IMR-90 (cell line): ENCODE data around the gene PARVB. TPM values are rescaled to one million over a fixed set of nuclear protein-coding genes. Genes with fewer than 3 reads are reported as not detected.

Source experiments
- ATAC-seq: fragments of 200-7000 bp; cut with Tn5 transposase; 2 replicates; pipeline ENCODE4 v1.9.1; 2020; ENCODE audit warnings: low read depth, mild to moderate bottlenecking, moderate library complexity
- BruUV-seq: library from RNA; stranded (reverse); fragments of 400-500 nt; replicated peaks from 2 replicates; lab custom pipeline; 2021; lab: Mats Ljungman, UMichigan
- CTCF ChIA-PET: fragments of 300-600 bp; formaldehyde crosslinking; extraction: SDS; loops from one replicate; lab custom pipeline; 2021; ENCODE audit warnings: antibody characterized with exemption; lab: Yijun Ruan, JAX
- POLR2A ChIA-PET: fragments of 300-600 bp; sonication (Branson Sonifier 250); formaldehyde crosslinking; loops from one replicate; lab custom pipeline; 2022; ENCODE audit warnings: antibody characterized with exemption; ENCODE audit not compliant: unreplicated experiment; lab: Charles Lee
- DNase-seq: peaks from one replicate; pipeline ENCODE4 v3.0.0; 2013
- H2AFZ ChIP-seq: replicated peaks from 2 replicates; pipeline ENCODE3; 2013; ENCODE audit warnings: low read length, mild to moderate bottlenecking; ENCODE audit not compliant: poor library complexity
- H2AK5ac ChIP-seq: 2 replicates; pipeline ENCODE4 v1.6.1; 2013; ENCODE audit warnings: low read depth, low read length, inconsistent platforms
- H2AK9ac ChIP-seq: replicated peaks from 2 replicates; pipeline ENCODE3; 2013; ENCODE audit warnings: mild to moderate bottlenecking, low read depth, low read length, moderate library complexity; ENCODE audit not compliant: poor library complexity
- H2BK120ac ChIP-seq: 2 replicates; pipeline ENCODE4 v1.6.1; 2013; ENCODE audit warnings: low read depth, low read length, inconsistent platforms
- H2BK15ac ChIP-seq: 3 replicates; pipeline ENCODE4 v1.6.1; 2013; ENCODE audit warnings: low read depth, low read length, inconsistent platforms
- H2BK20ac ChIP-seq: 2 replicates; pipeline ENCODE4 v1.6.1; 2013; ENCODE audit warnings: low read depth, mild to moderate bottlenecking, inconsistent platforms, low read length, moderate library complexity
- H2BK5ac ChIP-seq: 2 replicates; pipeline ENCODE4 v1.6.1; 2013; ENCODE audit warnings: mild to moderate bottlenecking, low read depth, low read length, inconsistent platforms; ENCODE audit not compliant: poor library complexity, severe bottlenecking
- H3K14ac ChIP-seq: replicated peaks from 2 replicates; pipeline ENCODE4 v1.6.1; 2013; ENCODE audit warnings: low read depth, low read length, inconsistent platforms
- H3K18ac ChIP-seq: 2 replicates; pipeline ENCODE4 v1.6.1; 2013; ENCODE audit warnings: low read depth, low read length, control low read depth
- H3K23ac ChIP-seq: 2 replicates; pipeline ENCODE4 v1.6.1; 2013; ENCODE audit warnings: low read depth, low read length, inconsistent platforms
- H3K27ac ChIP-seq: 2 replicates; pipeline ENCODE4 v1.5.1; 2013; ENCODE audit warnings: mild to moderate bottlenecking, control low read depth, low read length; ENCODE audit not compliant: insufficient read depth
- H3K27me3 ChIP-seq: 2 replicates; pipeline ENCODE4 v1.6.1; 2013; ENCODE audit warnings: low read length; ENCODE audit not compliant: control insufficient read depth, insufficient read depth
- H3K36me3 ChIP-seq: 2 replicates; pipeline ENCODE4 v1.6.1; 2013; ENCODE audit warnings: low read length, mixed read lengths; ENCODE audit not compliant: control insufficient read depth, insufficient read depth
- H3K4ac ChIP-seq: 2 replicates; pipeline ENCODE4 v1.6.1; 2013; ENCODE audit warnings: low read depth, low read length, inconsistent platforms
- H3K4me1 ChIP-seq: 2 replicates; pipeline ENCODE4 v1.6.1; 2013; ENCODE audit warnings: low read length, mixed read lengths; ENCODE audit not compliant: control insufficient read depth, insufficient read depth
- H3K4me2 ChIP-seq: 2 replicates; pipeline ENCODE4 v1.6.1; 2013; ENCODE audit warnings: low read depth, mild to moderate bottlenecking, control low read depth, low read length, moderate library complexity
- H3K4me3 ChIP-seq: 2 replicates; pipeline ENCODE4 v1.5.1; 2013; ENCODE audit warnings: low read depth, mild to moderate bottlenecking, control low read depth, low read length, moderate library complexity; ENCODE audit not compliant: insufficient read depth
- H3K56ac ChIP-seq: 2 replicates; pipeline ENCODE4 v1.6.1; 2013; ENCODE audit warnings: low read length, inconsistent platforms; ENCODE audit not compliant: insufficient read depth; ENCODE audit errors: extremely low read depth
- H3K79me1 ChIP-seq, 2 experiments: 2 replicates each; pipeline ENCODE4 v1.6.1; 2013; ENCODE audit warnings: low read length in 2 of 2, inconsistent platforms in 1 of 2, low read depth in 1 of 2
- H3K9ac ChIP-seq: 2 replicates; pipeline ENCODE4 v1.6.1; 2013; ENCODE audit warnings: low read depth, low read length, control low read depth
- H3K9me1 ChIP-seq: 2 replicates; pipeline ENCODE4 v1.6.1; 2013; ENCODE audit warnings: low read length, inconsistent platforms; ENCODE audit not compliant: insufficient read depth
- H3K9me3 ChIP-seq: 2 replicates; pipeline ENCODE4 v1.6.1; 2013; ENCODE audit warnings: low read length; ENCODE audit not compliant: control insufficient read depth, insufficient read depth
- H4K20me1 ChIP-seq: 2 replicates; pipeline ENCODE4 v1.6.1; 2013; ENCODE audit warnings: low read length, inconsistent platforms; ENCODE audit not compliant: insufficient read depth
- H4K5ac ChIP-seq: 2 replicates; pipeline ENCODE4 v1.6.1; 2013; ENCODE audit warnings: mild to moderate bottlenecking, low read depth, low read length, control low read depth
- H4K8ac ChIP-seq, 2 experiments: 2 replicates each; pipeline ENCODE4 v1.6.1; 2013; ENCODE audit warnings: low read depth in 2 of 2, low read length in 2 of 2, control low read depth in 1 of 2, inconsistent platforms in 1 of 2
- H4K91ac ChIP-seq: 2 replicates; pipeline ENCODE4 v1.6.1; 2013; ENCODE audit warnings: low read depth, low read length, inconsistent platforms; ENCODE audit not compliant: insufficient read depth
- BHLHE40 ChIP-seq: fragments of 150-350 bp; IDR thresholded peaks from 2 replicates; pipeline ENCODE4 v1.6.1; 2016; ENCODE audit warnings: mild to moderate bottlenecking, low read depth, low read length
- CEBPB ChIP-seq: IDR thresholded peaks from 2 replicates; pipeline ENCODE4 v1.6.1; 2012; ENCODE audit warnings: low read depth, low read length, improper control_type of control experiment
- CHD1 ChIP-seq: IDR thresholded peaks from 2 replicates; pipeline ENCODE4 v1.6.1; 2012; ENCODE audit warnings: low read depth, low read length, improper control_type of control experiment
- FOS ChIP-seq: fragments of 150-350 bp; IDR thresholded peaks from 2 replicates; pipeline ENCODE4 v1.6.1; 2016; ENCODE audit warnings: low read depth, low read length
- MAFK ChIP-seq: IDR thresholded peaks from 2 replicates; pipeline ENCODE4 v1.6.1; 2012; ENCODE audit warnings: low read depth, low read length, improper control_type of control experiment
- MAZ ChIP-seq: IDR thresholded peaks from 2 replicates; pipeline ENCODE4 v1.6.1; 2012; ENCODE audit warnings: low read depth, mild to moderate bottlenecking, low read length, improper control_type of control experiment, moderate library complexity, borderline replicate concordance
- MXI1 ChIP-seq: IDR thresholded peaks from 2 replicates; pipeline ENCODE4 v1.6.1; 2012; ENCODE audit warnings: low read depth, mild to moderate bottlenecking, low read length, moderate library complexity, borderline replicate concordance
- NFE2L2 ChIP-seq: fragments of 150-350 bp; IDR thresholded peaks from 2 replicates; pipeline ENCODE4 v1.6.1; 2016; ENCODE audit warnings: low read depth, mild to moderate bottlenecking, low read length
- POLR2A ChIP-seq: IDR thresholded peaks from 2 replicates; pipeline ENCODE4 v1.6.1; 2012; ENCODE audit warnings: mild to moderate bottlenecking, low read depth, low read length
- RAD21 ChIP-seq: IDR thresholded peaks from 2 replicates; pipeline ENCODE4 v1.6.1; 2012; ENCODE audit warnings: low read length, improper control_type of control experiment
- RCOR1 ChIP-seq: IDR thresholded peaks from 2 replicates; pipeline ENCODE4 v1.6.1; 2012; ENCODE audit warnings: mild to moderate bottlenecking, low read length, improper control_type of control experiment; ENCODE audit not compliant: insufficient replicate concordance
- RFX5 ChIP-seq: IDR thresholded peaks from 2 replicates; pipeline ENCODE4 v1.8.0; 2012; ENCODE audit warnings: low read depth, mild to moderate bottlenecking, low read length, moderate library complexity
- SMC3 ChIP-seq: fragments of 150-350 bp; IDR thresholded peaks from 2 replicates; pipeline ENCODE4 v1.6.1; 2016; ENCODE audit warnings: low read depth, mild to moderate bottlenecking, antibody characterized with exemption, low read length, moderate library complexity
- WGBS, 2 experiments: methylation state at CpG; one replicate each; pipeline versions ENCODE4 v1.1.5 to v1.1.7; 2013; ENCODE audit warnings: missing lambda C conversion rate in 2 of 2; ENCODE audit not compliant: insufficient read length in 1 of 2; ENCODE audit errors: extremely low coverage in 2 of 2; 5-methylcytosine and 5-hydroxymethylcytosine counted together
- dilution Hi-C: fragments of 300-500 bp; cut with HindIII; formaldehyde crosslinking; loops from one replicate; pipeline ENCODE4 v1.14.3; 2018; ENCODE audit warnings: low sequenced_read_pairs; ENCODE audit not compliant: unreplicated experiment
- in situ Hi-C: fragments of 300-500 bp; cut with MboI; formaldehyde crosslinking; loops from 3 replicates; pipeline ENCODE4 v1.14.3; 2019; ENCODE audit warnings: low sequenced_read_pairs, inconsistent platforms, mixed read lengths
- intact Hi-C: fragments of 100-400 bp; cut with micrococcal nuclease; formaldehyde crosslinking; loops from 2 replicates; pipeline ENCODE4 v1.10.0; 2022
- polyA plus RNA-seq, 3 experiments: library from polyadenylated mRNA; depleted of rRNA; stranded (reverse); fragments of >200 nt; gene quantifications; 2 replicates each; pipeline ENCODE4 v1.2.3, GENCODE V29; 2012; ENCODE audit warnings: low replicate concordance in 1 of 3
- total RNA-seq: library from RNA; depleted of rRNA; stranded (reverse); fragments of >200 nt; gene quantifications from 2 replicates; pipeline ENCODE4 v1.2.3, GENCODE V29; 2012
- TF ChIP-seq, protein P1 (sequence below): conservative IDR thresholded peaks from 2 replicates; pipeline ENCODE4 v1.5.1; 2012; ENCODE audit warnings: mild to moderate bottlenecking, low read depth, low read length, improper control_type of control experiment
- TF ChIP-seq, protein P2 (sequence below): fragments of 150-350 bp; IDR thresholded peaks from 2 replicates; pipeline ENCODE4 v1.6.1; 2017; ENCODE audit warnings: mild to moderate bottlenecking, antibody characterized with exemption, low read length, low read depth

The PARVB gene
- total and polyA plus RNA-seq, 2 of the 4 experiments (the other 2 are of a cell fraction): 44.3 to 53.9 TPM

- H3K27me3 ChIP-seq: no peaks in the 10 kb centered on the region
- CTCF ChIA-PET: no interaction called here
- 0 out of 2 replicates have a peak overlapping the region, but pooled peaks have one; percentile 3 for H4K5ac ChIP-seq
- peak overlapping the region; percentile 49 for H3K4ac ChIP-seq
- H3K4me1 ChIP-seq: peaks cover 10% of the 10 kb centered on the region
- DNase-seq (peak; percentile 97), ATAC-seq (peak; percentile 96)
- peak overlapping the region; percentile 48 for H2AK5ac ChIP-seq
- intact Hi-C loops (no loop called here), in situ Hi-C loops (no loop called here), dilution Hi-C loops (no loop called here)
- H4K8ac ChIP-seq: peak overlapping the region in 1 of 2 experiments; percentile 24; a peak in 1 of 4 replicates
- peak overlapping the region; percentile 18 for H2AK9ac ChIP-seq
- BruUV-seq: no TSS peak
- peak overlapping the region; percentile 9; the same call in 1 of the 3 replicates for H2BK15ac ChIP-seq
- peaks cover 12 to 39% of the 10 kb centered on the region in 2 experiments; a peak in 3 of 4 replicates for H3K79me1 ChIP-seq
- H3K18ac ChIP-seq: peak overlapping the region; percentile 16
- H3K9ac ChIP-seq: peak overlapping the region; percentile 1; the same call in 1 of the 2 replicates
- peak overlapping the region; percentile 7 for H4K91ac ChIP-seq
- H3K23ac ChIP-seq: no peak overlapping the region
- H3K4me2 ChIP-seq: peak overlapping the region; percentile 56
- H3K4me3 ChIP-seq: no peak overlapping the region
- peak overlapping the region; percentile 54 for H3K27ac ChIP-seq
- H2AFZ ChIP-seq: peak overlapping the region; percentile 55
- H2BK5ac ChIP-seq: peak overlapping the region; percentile 42
- H2BK20ac ChIP-seq: peak overlapping the region; percentile 64
- no peaks in the 10 kb centered on the region for H3K36me3 ChIP-seq
- peak overlapping the region; percentile 31; the same call in 1 of the 2 replicates for H2BK120ac ChIP-seq
- H3K56ac ChIP-seq: no peak overlapping the region
- POLR2A ChIA-PET: no interaction called here
- H3K9me1 ChIP-seq: peaks cover 10% of the 10 kb centered on the region
- H3K14ac ChIP-seq: peak overlapping the region; percentile 53; the same call in 1 of the 2 replicates
- no peaks in the 10 kb centered on the region for H3K9me3 ChIP-seq
- H4K20me1 ChIP-seq: peaks cover 11% of the 10 kb centered on the region; the same call in 1 of the 2 replicates
- 17% methylated on average over 3 of the region's 9 CpGs; no CpG with 5 or more reads in 1 of the 2 experiments for WGBS, 2 experiments
- TF ChIP-seq CHD1 (no peak), FOS (peak; percentile 96), RCOR1 (peak; percentile 98), MAZ (no peak), RFX5 (no peak), MXI1 (no peak), SMC3 (no peak), POLR2A (no peak), CEBPB (no peak), BHLHE40 (0 out of 2 replicates have a peak, but pooled peaks have one; percentile 25), RAD21 (peak; percentile 19), NFE2L2 (no peak; the same call in 1 of the 2 replicates), MAFK (peak; percentile 63; the same call in 1 of the 2 replicates)
- TF ChIP-seq, protein P1, sequence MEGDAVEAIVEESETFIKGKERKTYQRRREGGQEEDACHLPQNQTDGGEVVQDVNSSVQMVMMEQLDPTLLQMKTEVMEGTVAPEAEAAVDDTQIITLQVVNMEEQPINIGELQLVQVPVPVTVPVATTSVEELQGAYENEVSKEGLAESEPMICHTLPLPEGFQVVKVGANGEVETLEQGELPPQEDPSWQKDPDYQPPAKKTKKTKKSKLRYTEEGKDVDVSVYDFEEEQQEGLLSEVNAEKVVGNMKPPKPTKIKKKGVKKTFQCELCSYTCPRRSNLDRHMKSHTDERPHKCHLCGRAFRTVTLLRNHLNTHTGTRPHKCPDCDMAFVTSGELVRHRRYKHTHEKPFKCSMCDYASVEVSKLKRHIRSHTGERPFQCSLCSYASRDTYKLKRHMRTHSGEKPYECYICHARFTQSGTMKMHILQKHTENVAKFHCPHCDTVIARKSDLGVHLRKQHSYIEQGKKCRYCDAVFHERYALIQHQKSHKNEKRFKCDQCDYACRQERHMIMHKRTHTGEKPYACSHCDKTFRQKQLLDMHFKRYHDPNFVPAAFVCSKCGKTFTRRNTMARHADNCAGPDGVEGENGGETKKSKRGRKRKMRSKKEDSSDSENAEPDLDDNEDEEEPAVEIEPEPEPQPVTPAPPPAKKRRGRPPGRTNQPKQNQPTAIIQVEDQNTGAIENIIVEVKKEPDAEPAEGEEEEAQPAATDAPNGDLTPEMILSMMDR: no peak
- TF ChIP-seq, protein P2, sequence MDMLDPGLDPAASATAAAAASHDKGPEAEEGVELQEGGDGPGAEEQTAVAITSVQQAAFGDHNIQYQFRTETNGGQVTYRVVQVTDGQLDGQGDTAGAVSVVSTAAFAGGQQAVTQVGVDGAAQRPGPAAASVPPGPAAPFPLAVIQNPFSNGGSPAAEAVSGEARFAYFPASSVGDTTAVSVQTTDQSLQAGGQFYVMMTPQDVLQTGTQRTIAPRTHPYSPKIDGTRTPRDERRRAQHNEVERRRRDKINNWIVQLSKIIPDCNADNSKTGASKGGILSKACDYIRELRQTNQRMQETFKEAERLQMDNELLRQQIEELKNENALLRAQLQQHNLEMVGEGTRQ: no peak
Observed at GRCh38 chr22:44037519-44038375, 13.6 kb downstream of the PARVB start.
